Measurements from ENCODE around the gene OR2H1.

OR2H1 gene

DNA sequence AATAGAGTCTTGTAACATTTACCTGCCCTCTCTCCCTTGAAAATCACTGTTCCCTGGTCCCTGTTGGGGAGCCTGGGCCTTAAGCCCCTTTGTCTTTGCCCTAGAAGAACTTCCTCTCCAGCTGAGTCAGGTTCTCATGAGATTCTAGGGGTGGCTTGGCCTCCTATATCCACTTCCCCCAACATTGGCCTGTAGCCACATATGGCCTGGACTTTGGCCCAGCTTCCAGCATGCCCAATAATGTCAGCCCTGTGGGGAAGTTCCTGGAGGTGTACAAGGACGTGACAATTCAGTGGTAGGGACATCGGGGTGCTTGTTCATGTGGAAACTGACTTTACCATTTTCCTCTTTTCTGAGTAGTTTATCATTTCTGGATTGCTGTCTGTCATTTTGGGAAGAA is 48.0 kb downstream of the OR2H1 start:
- Histone ChIP-seq H3K27ac (ENCODE audit: poor library complexity, severe bottlenecking) (no peak overlapping the region), H3K4me3 (ENCODE audit: severe bottlenecking) (no peak overlapping the region), H3K36me3 (ENCODE audit: low read depth) (no peaks in the 10 kb centered on the region), H3K9me3 (ENCODE audit: severe bottlenecking) (no peaks in the 10 kb centered on the region), H3K27me3 (ENCODE audit: insufficient read depth, poor library complexity, severe bottlenecking) (no peaks in the 10 kb centered on the region), H3K4me1 (ENCODE audit: insufficient read depth, poor library complexity, severe bottlenecking) (no peaks in the 10 kb centered on the region)
- DNase-seq (ENCODE audit: low spot score), result no peak
- TF ChIP-seq, protein P1, sequence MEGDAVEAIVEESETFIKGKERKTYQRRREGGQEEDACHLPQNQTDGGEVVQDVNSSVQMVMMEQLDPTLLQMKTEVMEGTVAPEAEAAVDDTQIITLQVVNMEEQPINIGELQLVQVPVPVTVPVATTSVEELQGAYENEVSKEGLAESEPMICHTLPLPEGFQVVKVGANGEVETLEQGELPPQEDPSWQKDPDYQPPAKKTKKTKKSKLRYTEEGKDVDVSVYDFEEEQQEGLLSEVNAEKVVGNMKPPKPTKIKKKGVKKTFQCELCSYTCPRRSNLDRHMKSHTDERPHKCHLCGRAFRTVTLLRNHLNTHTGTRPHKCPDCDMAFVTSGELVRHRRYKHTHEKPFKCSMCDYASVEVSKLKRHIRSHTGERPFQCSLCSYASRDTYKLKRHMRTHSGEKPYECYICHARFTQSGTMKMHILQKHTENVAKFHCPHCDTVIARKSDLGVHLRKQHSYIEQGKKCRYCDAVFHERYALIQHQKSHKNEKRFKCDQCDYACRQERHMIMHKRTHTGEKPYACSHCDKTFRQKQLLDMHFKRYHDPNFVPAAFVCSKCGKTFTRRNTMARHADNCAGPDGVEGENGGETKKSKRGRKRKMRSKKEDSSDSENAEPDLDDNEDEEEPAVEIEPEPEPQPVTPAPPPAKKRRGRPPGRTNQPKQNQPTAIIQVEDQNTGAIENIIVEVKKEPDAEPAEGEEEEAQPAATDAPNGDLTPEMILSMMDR (IDR thresholded peaks at IDR 0.05; ENCODE audit: poor library complexity, severe bottlenecking), result no peak
- ATAC-seq (ENCODE audit: low read depth), result no peak

DNA sequence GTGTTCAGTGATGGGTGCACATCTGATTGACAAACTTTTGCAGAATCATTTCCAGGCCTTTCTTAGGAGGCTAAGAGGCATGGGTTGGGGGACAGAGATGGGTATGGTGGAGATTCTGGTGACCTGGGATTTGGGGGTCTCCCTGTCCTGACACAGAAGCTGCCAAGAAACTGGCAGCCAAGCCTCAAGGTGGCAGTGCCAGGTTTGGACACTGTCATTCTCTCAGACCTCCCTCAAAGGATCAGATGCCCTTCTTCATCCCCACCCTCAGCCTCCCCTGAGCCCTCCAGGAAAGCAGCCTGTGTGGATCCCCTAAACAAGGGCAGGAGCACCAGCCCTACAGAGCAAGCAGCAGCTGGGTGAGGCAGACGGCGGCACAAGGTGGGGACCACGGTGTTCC is 48.9 kb downstream of the OR2H1 start:
- TF ChIP-seq, protein P1 (IDR thresholded peaks at IDR 0.05; ENCODE audit: poor library complexity, severe bottlenecking), result no peak
- no peak for DNase-seq (ENCODE audit: low spot score)
- Histone ChIP-seq H3K4me1 (ENCODE audit: insufficient read depth, poor library complexity, severe bottlenecking) (no peaks in the 10 kb centered on the region), H3K27ac (ENCODE audit: poor library complexity, severe bottlenecking) (no peak overlapping the region), H3K9me3 (ENCODE audit: severe bottlenecking) (no peaks in the 10 kb centered on the region), H3K4me3 (ENCODE audit: severe bottlenecking) (no peak overlapping the region), H3K36me3 (ENCODE audit: low read depth) (no peaks in the 10 kb centered on the region), H3K27me3 (ENCODE audit: insufficient read depth, poor library complexity, severe bottlenecking) (no peaks in the 10 kb centered on the region)
- ATAC-seq (ENCODE audit: low read depth), result no peak

DNA sequence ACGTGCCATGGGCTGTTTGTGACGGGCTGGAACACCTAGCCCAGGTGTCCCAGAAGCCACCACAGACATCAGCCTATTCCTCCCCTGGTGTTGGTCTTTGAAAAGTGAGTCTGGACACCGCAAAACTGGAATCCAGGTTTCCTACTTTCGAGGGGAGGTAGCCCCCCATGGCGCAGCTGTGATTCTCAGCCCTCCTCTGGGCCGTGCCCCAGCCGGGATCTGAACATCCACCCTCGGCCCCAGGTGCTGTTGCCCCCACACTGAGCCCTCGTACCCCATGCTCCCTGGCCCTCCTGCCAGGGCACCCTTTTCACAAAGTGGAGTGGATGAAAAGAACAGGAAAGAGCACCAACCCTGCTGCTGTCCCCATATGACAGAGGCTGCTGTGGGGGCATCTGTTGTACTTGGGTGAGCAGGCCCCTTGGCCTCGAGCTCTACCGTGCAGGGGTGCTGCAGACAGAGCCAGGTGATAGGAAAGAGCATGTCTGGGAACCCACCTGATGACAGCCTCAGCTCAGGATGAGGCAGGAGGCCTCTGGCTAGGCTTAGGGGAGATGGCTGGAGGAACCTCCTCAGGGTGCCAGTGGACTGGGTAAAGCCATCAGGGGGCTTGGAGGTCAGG is 49.6 kb downstream of the OR2H1 start:
- TF ChIP-seq, protein P1 (IDR thresholded peaks at IDR 0.05; ENCODE audit: poor library complexity, severe bottlenecking), result no peak
- no peak for ATAC-seq (ENCODE audit: low read depth)
- no peaks in the 10 kb centered on the region for H3K4me1 ChIP-seq (ENCODE audit: insufficient read depth, poor library complexity, severe bottlenecking)
- no peaks in the 10 kb centered on the region for H3K9me3 ChIP-seq (ENCODE audit: severe bottlenecking)
- no peak overlapping the region for H3K27ac ChIP-seq (ENCODE audit: poor library complexity, severe bottlenecking)
- no peak overlapping the region for H3K4me3 ChIP-seq (ENCODE audit: severe bottlenecking)
- H3K27me3 ChIP-seq (ENCODE audit: insufficient read depth, poor library complexity, severe bottlenecking), result no peaks in the 10 kb centered on the region
- H3K36me3 ChIP-seq (ENCODE audit: low read depth), result no peaks in the 10 kb centered on the region
- DNase-seq (ENCODE audit: low spot score), result no peak

GRCh38 chr6:29507319-29507718 is 50.4 kb downstream of the OR2H1 start:
- H3K9me3 ChIP-seq (ENCODE audit: severe bottlenecking), result no peaks in the 10 kb centered on the region
- no peaks in the 10 kb centered on the region for H3K36me3 ChIP-seq (ENCODE audit: low read depth)
- no peaks in the 10 kb centered on the region for H3K4me1 ChIP-seq (ENCODE audit: insufficient read depth, poor library complexity, severe bottlenecking)
- no peaks in the 10 kb centered on the region for H3K27me3 ChIP-seq (ENCODE audit: insufficient read depth, poor library complexity, severe bottlenecking)
- ATAC-seq (ENCODE audit: low read depth), result no peak
- no peak overlapping the region for H3K4me3 ChIP-seq (ENCODE audit: severe bottlenecking)
- H3K27ac ChIP-seq (ENCODE audit: poor library complexity, severe bottlenecking), result no peak overlapping the region
- no peak for DNase-seq (ENCODE audit: low spot score)
- TF ChIP-seq, protein P1 (IDR thresholded peaks at IDR 0.05; ENCODE audit: poor library complexity, severe bottlenecking), result no peak

GRCh38 chr6:29509239-29509638 is 52.3 kb downstream of the OR2H1 start:
- H3K36me3 ChIP-seq (ENCODE audit: low read depth), result no peaks in the 10 kb centered on the region
- no peak overlapping the region for H3K4me3 ChIP-seq (ENCODE audit: severe bottlenecking)
- H3K4me1 ChIP-seq (ENCODE audit: insufficient read depth, poor library complexity, severe bottlenecking), result no peaks in the 10 kb centered on the region
- no peak overlapping the region for H3K27ac ChIP-seq (ENCODE audit: poor library complexity, severe bottlenecking)
- no peak for ATAC-seq (ENCODE audit: low read depth)
- no peaks in the 10 kb centered on the region for H3K27me3 ChIP-seq (ENCODE audit: insufficient read depth, poor library complexity, severe bottlenecking)
- DNase-seq (ENCODE audit: low spot score), result no peak
- TF ChIP-seq, protein P1 (IDR thresholded peaks at IDR 0.05; ENCODE audit: poor library complexity, severe bottlenecking), result no peak
- H3K9me3 ChIP-seq (ENCODE audit: severe bottlenecking), result no peaks in the 10 kb centered on the region

Data from RWPE2 (cell line).